Forelimb muscle (tissue), 1 donor: ENCODE results near the gene ZDHHC18. TPM values are rescaled to one million over a fixed set of nuclear protein-coding genes. Genes with fewer than 3 reads are reported as not detected.

Experiments
- DNase-seq: peaks from one replicate; pipeline ENCODE4 v3.0.0-alpha.2; 2013; ENCODE audit warnings: low read depth
- polyA plus RNA-seq: library from polyadenylated mRNA; unstranded; fragments of 120-200 nt; gene quantifications from one replicate; pipeline ENCODE4 v1.2.1, GENCODE V29; 2013; ENCODE audit not compliant: insufficient read length

Gene ZDHHC18
- polyA plus RNA-seq, 1 donor: 14.9 TPM

DNA sequence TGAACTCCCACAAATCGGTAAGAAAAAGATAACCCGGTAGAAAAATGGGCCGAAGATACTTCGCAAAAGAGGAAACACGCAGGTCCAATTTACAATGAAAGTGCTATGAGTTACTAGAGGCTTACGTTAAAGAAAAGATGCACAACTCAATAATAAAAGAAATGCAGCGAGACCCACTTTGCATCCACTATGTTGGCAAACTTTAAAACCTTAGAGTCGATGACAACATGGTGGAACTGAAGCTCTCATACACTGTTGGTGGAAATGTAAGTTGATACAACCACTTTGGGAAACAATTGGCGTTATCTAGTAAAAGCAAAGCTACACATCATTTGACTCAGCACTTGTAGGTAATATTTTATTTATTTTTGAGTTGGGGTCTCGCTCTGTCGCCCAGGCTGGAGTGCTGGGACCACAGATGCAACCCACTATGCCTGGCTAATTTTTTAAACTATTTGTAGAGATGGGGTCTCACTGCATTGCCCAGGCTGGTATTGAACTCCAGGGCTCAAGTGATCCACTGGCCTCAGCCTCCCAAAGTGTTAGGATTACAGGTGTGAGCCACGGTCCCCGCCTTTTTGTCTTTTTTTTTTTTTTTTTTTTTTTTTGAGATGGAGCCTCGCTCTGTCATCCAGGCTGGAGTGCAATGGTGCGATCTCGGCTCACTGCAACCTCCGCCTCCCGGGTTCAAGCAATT, 74.5 kb downstream of the ZDHHC18 start:
- no peak for DNase-seq

Other genes starting within 250 kb of the ZDHHC18 start
- gene ARID1A, start 130.7 kb upstream of the ZDHHC18 start, polyA plus RNA-seq: 41.5 TPM
- gene PIGV, start 38.7 kb upstream of the ZDHHC18 start, polyA plus RNA-seq: 7.1 TPM
- 0.10 TPM for gene SFN, start 36.5 kb downstream of the ZDHHC18 start, polyA plus RNA-seq
- gene GPN2, start 63.6 kb downstream of the ZDHHC18 start, polyA plus RNA-seq: 19.1 TPM
- 9.9 TPM for gene GPATCH3, start 73.8 kb downstream of the ZDHHC18 start, polyA plus RNA-seq
- gene NR0B2, start 87.3 kb downstream of the ZDHHC18 start, polyA plus RNA-seq: not detected
- gene NUDC, start 95.1 kb downstream of the ZDHHC18 start, polyA plus RNA-seq: 50.2 TPM
- gene KDF1, start 133.8 kb downstream of the ZDHHC18 start, polyA plus RNA-seq: not detected
- 0.96 TPM for gene TRNP1, start 167.0 kb downstream of the ZDHHC18 start, polyA plus RNA-seq
- gene TENT5B, start 186.2 kb downstream of the ZDHHC18 start, polyA plus RNA-seq: 0.65 TPM